ENCODE data around the gene CSTF3.
"Not testable (repeated sequence)": the region's sequence is repeated elsewhere in the genome, so short reads cannot be mapped to it uniquely, and the experiment has no call there.

Gene CSTF3

DNA sequence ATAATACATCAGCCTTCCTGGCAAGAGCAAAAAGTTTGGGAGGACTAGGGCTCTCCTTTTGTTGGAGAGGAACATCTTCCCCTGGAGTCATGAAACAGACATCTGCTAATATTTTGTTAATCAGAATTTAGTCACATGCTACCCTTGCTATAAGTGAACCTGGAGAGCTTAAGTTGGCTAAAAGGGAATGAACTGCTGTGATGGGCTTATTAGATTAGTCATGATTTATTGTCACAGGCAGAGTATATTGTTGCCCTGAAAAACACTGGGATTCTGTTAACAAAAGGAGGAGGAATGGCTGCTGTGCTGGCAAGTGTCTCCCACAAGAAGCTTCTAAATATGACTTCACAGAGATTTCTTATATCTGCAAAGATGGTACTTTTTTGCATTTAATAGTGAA, 105.9 kb downstream of the CSTF3 start:
- Histone ChIP-seq H3K9me3 (ENCODE audit: control insufficient read depth, insufficient read depth, low read length) (no peaks in the 10 kb centered on the region), H3K9ac (ENCODE audit: low read depth, low read length) (no peak overlapping the region), H3K4me1 (ENCODE audit: insufficient read depth, low read length) (peaks cover under 1% of the 10 kb centered on the region; the same call in 1 of the 2 replicates), H3K36me3 (ENCODE audit: insufficient read depth, low read length) (no peaks in the 10 kb centered on the region)

- H3K4me1 ChIP-seq (ENCODE audit: insufficient read depth, low read length) = peaks cover 5% of the 10 kb centered on the region; the same call in 1 of the 2 replicates
- no peaks in the 10 kb centered on the region for H3K9me3 ChIP-seq (ENCODE audit: control insufficient read depth, insufficient read depth, low read length)
- H3K9ac ChIP-seq (ENCODE audit: low read depth, low read length) = no peak overlapping the region
- no peaks in the 10 kb centered on the region for H3K36me3 ChIP-seq (ENCODE audit: insufficient read depth, low read length)
Measured at GRCh38 chr11:33052231-33052630, 109.0 kb downstream of the CSTF3 start.

DNA sequence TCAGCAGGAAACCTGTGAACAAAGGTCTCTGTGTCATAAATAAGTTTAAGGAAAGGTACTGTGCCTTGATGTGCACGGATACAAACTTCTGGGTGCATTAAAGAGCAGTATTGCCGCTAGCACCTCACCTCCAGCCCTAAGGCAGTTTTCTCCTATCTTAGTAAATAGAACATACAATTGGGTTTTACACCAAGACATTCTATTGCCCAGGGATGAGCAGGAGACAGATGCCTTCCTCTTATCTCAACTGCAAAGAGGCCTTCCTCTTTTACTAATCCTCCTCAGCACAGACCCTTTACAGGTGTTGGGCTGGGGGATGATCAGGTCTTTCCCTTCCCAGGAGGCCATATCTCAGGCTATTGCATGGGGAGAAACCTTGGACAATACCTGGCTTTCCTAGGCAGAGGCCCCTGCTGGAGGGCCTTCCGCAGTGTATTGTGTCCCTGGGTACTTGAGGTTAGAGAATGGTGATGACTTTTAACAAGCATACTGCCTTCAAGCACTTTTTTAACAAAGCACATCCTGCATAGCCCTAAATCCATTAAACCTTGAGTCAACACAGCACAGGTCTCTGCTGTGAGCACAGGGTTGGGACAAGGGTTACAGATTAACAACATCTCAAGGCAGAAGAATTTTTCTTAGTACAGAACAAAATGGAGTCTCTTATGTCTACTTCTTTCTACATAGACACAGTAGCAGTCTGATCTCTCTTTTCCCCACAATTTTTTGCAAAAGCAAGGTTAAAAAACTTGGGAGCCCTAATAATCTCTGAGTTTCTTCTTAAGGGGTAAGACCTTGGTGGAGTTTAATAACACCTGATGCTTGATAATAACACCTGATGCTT, 111.5 kb downstream of the CSTF3 start:
- H3K9ac ChIP-seq (ENCODE audit: low read depth, low read length); H3K9me3 ChIP-seq (ENCODE audit: control insufficient read depth, insufficient read depth, low read length); H3K36me3 ChIP-seq (ENCODE audit: insufficient read depth, low read length); H3K4me1 ChIP-seq (ENCODE audit: insufficient read depth, low read length): not testable (repeated sequence)

DNA sequence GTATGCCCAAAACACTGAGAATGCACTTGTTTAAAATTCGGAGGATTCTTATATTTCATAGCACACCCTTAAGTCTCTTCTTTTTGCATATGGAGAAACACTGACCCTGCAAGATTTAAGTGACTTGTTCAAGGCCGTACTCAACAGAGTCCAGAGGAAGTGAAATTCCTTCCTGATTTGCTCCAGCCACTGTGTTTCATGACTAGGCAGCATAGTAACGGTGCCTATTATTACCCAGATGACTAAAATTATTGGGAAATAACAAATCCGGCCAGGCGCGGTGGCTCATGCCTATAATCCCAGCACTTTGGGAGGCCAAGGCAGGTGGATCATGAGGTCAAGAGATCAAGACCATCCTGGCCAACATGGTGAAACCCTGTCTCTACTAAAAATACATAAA, 112.6 kb downstream of the CSTF3 start:
- H3K9ac ChIP-seq (ENCODE audit: low read depth, low read length); H3K9me3 ChIP-seq (ENCODE audit: control insufficient read depth, insufficient read depth, low read length); H3K36me3 ChIP-seq (ENCODE audit: insufficient read depth, low read length); H3K4me1 ChIP-seq (ENCODE audit: insufficient read depth, low read length): not testable (repeated sequence)

DNA sequence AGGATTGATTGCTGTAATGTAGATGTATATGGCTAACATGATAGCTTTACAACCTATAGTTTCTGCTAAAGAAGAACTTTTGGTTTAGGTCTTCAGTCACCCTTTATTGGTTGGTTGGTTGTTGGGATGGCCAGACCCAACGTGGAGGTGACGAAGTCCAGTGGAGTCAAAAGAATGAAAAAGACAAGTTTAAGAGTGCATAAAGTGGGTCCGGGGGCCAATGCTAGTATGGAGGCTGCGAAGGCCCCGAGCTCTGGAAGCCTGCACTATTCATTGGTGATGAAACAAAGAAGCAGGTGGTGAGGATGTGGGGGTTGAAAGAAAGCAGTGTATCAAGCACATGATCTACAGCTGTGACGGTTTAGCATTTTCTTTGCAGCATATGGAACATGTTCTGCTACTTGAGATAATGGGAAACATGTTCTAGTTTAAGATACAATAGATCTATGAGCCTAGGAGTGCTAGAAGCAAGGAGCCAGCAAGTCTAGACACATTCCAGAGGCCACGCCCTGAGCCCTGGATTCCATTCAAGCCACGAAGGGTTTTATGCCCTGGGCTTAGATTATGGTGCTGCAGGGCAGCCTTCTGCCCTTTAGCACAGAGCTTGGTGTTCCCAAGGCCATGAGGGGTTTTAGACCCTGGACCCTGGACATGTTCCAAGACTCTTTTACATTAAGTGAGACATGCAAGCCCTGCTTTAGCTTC, 115.6 kb downstream of the CSTF3 start:
- H3K36me3 ChIP-seq (ENCODE audit: insufficient read depth, low read length) = peaks cover 10% of the 10 kb centered on the region
- H3K9me3 ChIP-seq (ENCODE audit: control insufficient read depth, insufficient read depth, low read length) = peaks cover 5% of the 10 kb centered on the region
- no peak overlapping the region for H3K9ac ChIP-seq (ENCODE audit: low read depth, low read length)
- peaks cover 5% of the 10 kb centered on the region; the same call in 1 of the 2 replicates for H3K4me1 ChIP-seq (ENCODE audit: insufficient read depth, low read length)

- peaks cover 5% of the 10 kb centered on the region for H3K9me3 ChIP-seq (ENCODE audit: control insufficient read depth, insufficient read depth, low read length)
- peaks cover under 1% of the 10 kb centered on the region; the same call in 1 of the 2 replicates for H3K4me1 ChIP-seq (ENCODE audit: insufficient read depth, low read length)
- peaks cover 10% of the 10 kb centered on the region for H3K36me3 ChIP-seq (ENCODE audit: insufficient read depth, low read length)
- no peak overlapping the region for H3K9ac ChIP-seq (ENCODE audit: low read depth, low read length)
Measured at GRCh38 chr11:33044285-33044756, 117.0 kb downstream of the CSTF3 start.

GRCh38 chr11:33043221-33043830, 118.0 kb downstream of the CSTF3 start:
- H3K9ac ChIP-seq (ENCODE audit: low read depth, low read length) = no peak overlapping the region
- H3K4me1 ChIP-seq (ENCODE audit: insufficient read depth, low read length) = no peaks in the 10 kb centered on the region; the same call in 1 of the 2 replicates
- H3K36me3 ChIP-seq (ENCODE audit: insufficient read depth, low read length) = peaks cover 10% of the 10 kb centered on the region
- H3K9me3 ChIP-seq (ENCODE audit: control insufficient read depth, insufficient read depth, low read length) = peaks cover 5% of the 10 kb centered on the region

- no peaks in the 10 kb centered on the region; the same call in 1 of the 2 replicates for H3K4me1 ChIP-seq (ENCODE audit: insufficient read depth, low read length)
- H3K9ac ChIP-seq (ENCODE audit: low read depth, low read length) = no peak overlapping the region
- H3K9me3 ChIP-seq (ENCODE audit: control insufficient read depth, insufficient read depth, low read length) = peaks cover 5% of the 10 kb centered on the region
- H3K36me3 ChIP-seq (ENCODE audit: insufficient read depth, low read length) = peaks cover 4% of the 10 kb centered on the region
Measured at GRCh38 chr11:33040862-33041453, 120.3 kb downstream of the CSTF3 start.

- Histone ChIP-seq H3K4me1 (ENCODE audit: insufficient read depth, low read length) (no peaks in the 10 kb centered on the region; the same call in 1 of the 2 replicates), H3K9me3 (ENCODE audit: control insufficient read depth, insufficient read depth, low read length) (peaks cover 1% of the 10 kb centered on the region; the same call in 1 of the 2 replicates), H3K9ac (ENCODE audit: low read depth, low read length) (peak overlapping the region; percentile 82), H3K36me3 (ENCODE audit: insufficient read depth, low read length) (no peaks in the 10 kb centered on the region; the same call in none of the 2 replicates)
Measured at GRCh38 chr11:33040033-33040861, 121.0 kb downstream of the CSTF3 start.

DNA sequence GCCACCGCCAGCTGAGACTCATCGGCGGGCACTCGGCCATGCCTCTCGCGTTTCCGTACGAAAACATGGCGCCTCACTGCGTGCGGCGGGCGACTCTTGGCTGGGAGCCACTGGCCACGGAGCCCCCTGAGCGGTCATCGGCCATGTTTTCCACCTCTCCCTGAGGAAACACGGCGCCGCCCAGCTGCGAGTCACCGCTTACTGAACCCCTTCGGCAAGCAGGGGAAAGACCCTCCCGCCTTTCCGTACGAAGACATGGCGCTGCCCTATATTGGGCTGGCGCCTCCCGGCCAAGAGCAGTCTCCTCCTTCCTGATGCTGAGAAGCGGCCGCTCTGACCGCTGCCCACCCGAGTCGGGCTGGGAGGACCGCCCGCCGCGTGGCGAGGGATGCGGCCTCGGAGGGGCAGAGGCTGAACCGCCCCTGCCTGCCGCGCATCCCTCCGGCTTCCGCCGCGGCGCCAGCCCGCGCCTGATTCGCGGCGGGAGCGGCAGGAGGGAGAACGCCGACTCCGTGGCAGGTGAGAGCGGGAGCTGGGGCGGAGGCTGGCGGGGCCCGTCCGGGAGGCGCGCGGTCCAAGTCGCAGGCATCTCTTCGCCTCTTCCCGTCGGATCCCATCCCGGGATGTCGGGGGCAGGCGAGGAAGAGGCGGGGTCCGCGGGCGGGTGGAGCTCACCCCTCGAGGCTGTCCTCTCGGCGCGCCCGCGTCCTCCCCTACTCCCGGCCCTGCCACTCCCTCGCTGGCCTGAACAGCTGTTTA, 121.8 kb downstream of the CSTF3 start, which contains the start of gene TCP11L1:
Gene TCP11L1 (plus strand): TSS at position 299 of the 759 bp plus-strand sequence. CDS start 4,202 bp downstream, outside the sequence.
- no peaks in the 10 kb centered on the region; the same call in 1 of the 2 replicates for H3K9me3 ChIP-seq (ENCODE audit: control insufficient read depth, insufficient read depth, low read length)
- H3K9ac ChIP-seq (ENCODE audit: low read depth, low read length) = peak within 1 kb of the TSS; percentile 82
- H3K36me3 ChIP-seq (ENCODE audit: insufficient read depth, low read length) = no peaks in the 10 kb centered on the region; the same call in 1 of the 2 replicates
- H3K4me1 ChIP-seq (ENCODE audit: insufficient read depth, low read length) = no peaks in the 10 kb centered on the region; the same call in 1 of the 2 replicates

DNA sequence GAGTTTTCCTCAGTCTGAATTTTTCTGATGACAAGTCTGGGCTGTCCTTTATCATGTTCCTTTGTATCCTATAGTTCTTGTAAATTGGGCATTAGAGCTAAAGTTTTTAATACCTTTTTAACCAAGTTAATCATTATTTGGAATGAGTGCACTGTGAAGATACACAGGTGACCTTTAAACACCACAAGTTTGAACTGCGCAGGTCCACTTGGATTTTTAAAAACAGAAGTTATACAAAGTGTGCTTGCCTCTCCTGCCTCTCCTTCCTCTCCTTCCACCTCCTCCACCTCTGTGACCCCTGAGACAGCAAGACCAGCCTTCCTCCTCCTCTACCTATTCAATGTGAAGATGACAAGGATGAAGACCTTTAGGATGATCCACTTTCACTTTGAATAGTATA, 126.3 kb downstream of the CSTF3 start:
- no peaks in the 10 kb centered on the region for H3K4me1 ChIP-seq (ENCODE audit: insufficient read depth, low read length)
- H3K36me3 ChIP-seq (ENCODE audit: insufficient read depth, low read length) = no peaks in the 10 kb centered on the region
- H3K9me3 ChIP-seq (ENCODE audit: control insufficient read depth, insufficient read depth, low read length) = no peaks in the 10 kb centered on the region
- no peak overlapping the region for H3K9ac ChIP-seq (ENCODE audit: low read depth, low read length)
